EH (cell line): ENCODE data around the gene GAGE12J.
"Not testable (repeated sequence)": the region's sequence is repeated elsewhere in the genome, so short reads cannot be mapped to it uniquely, and the experiment has no call there.

Source experiments
- DNase-seq: peaks from one replicate; pipeline ENCODE4 v3.0.0-alpha.2; 2015; ENCODE audit warnings: low read depth

GAGE12J gene

GRCh38 chrX:49321737-49322136 lies at the start of gene GAGE12J:
Gene GAGE12J (plus strand): TSS chrX:49322037. CDS start chrX:49323194, 1,157 bp downstream.
- not testable (repeated sequence) for DNase-seq

GRCh38 chrX:49272421-49272820 lies 49.4 kb upstream of the GAGE12J start:
- DNase-seq: no peak

GRCh38 chrX:49273181-49273727 lies 48.6 kb upstream of the GAGE12J start:
- no peak for DNase-seq

- no peak for DNase-seq
Measured at GRCh38 chrX:49276207-49276606, 45.6 kb upstream of the GAGE12J start.

- no peak for DNase-seq
Measured at GRCh38 chrX:49276671-49277534, 44.9 kb upstream of the GAGE12J start.

- DNase-seq: no peak
Measured at GRCh38 chrX:49277535-49277830, 44.4 kb upstream of the GAGE12J start.

GRCh38 chrX:49278081-49278480 lies 43.8 kb upstream of the GAGE12J start:
- no peak for DNase-seq

GRCh38 chrX:49282647-49283011 lies 39.2 kb upstream of the GAGE12J start:
- DNase-seq: peak; percentile 33

GRCh38 chrX:49284212-49284611 lies 37.6 kb upstream of the GAGE12J start:
- DNase-seq: no peak

GRCh38 chrX:49286136-49286535 lies 35.7 kb upstream of the GAGE12J start:
- DNase-seq: no peak

GRCh38 chrX:49286581-49286980 lies 35.3 kb upstream of the GAGE12J start:
- DNase-seq: no peak

GRCh38 chrX:49287665-49288064 lies 34.2 kb upstream of the GAGE12J start:
- DNase-seq: no peak

GRCh38 chrX:49290215-49290614 lies 31.6 kb upstream of the GAGE12J start:
- no peak for DNase-seq

GRCh38 chrX:49291615-49292337 lies 30.1 kb upstream of the GAGE12J start:
- DNase-seq: peak; percentile 52

GRCh38 chrX:49292400-49293362 lies 29.2 kb upstream of the GAGE12J start:
- DNase-seq: no peak

- DNase-seq: not testable (repeated sequence)
Measured at GRCh38 chrX:49299293-49299692, 22.5 kb upstream of the GAGE12J start.

- no peak for DNase-seq
Measured at GRCh38 chrX:49300703-49301102, 21.1 kb upstream of the GAGE12J start.

- DNase-seq: no peak
Measured at GRCh38 chrX:49303346-49303745, 18.5 kb upstream of the GAGE12J start, which contains the start of gene GAGE10. Gene GAGE10 (plus strand): TSS chrX:49303646. CDS start chrX:49304860, 1,214 bp downstream.

GRCh38 chrX:49307775-49308174 lies 14.1 kb upstream of the GAGE12J start:
- not testable (repeated sequence) for DNase-seq

- DNase-seq: peak; percentile 52
Measured at GRCh38 chrX:49308604-49309269, 13.1 kb upstream of the GAGE12J start.

- DNase-seq: peak; percentile 41
Measured at GRCh38 chrX:49309401-49309981, 12.3 kb upstream of the GAGE12J start.
